Measurements from ENCODE around the gene PPP6R2.

The PPP6R2 gene

DNA sequence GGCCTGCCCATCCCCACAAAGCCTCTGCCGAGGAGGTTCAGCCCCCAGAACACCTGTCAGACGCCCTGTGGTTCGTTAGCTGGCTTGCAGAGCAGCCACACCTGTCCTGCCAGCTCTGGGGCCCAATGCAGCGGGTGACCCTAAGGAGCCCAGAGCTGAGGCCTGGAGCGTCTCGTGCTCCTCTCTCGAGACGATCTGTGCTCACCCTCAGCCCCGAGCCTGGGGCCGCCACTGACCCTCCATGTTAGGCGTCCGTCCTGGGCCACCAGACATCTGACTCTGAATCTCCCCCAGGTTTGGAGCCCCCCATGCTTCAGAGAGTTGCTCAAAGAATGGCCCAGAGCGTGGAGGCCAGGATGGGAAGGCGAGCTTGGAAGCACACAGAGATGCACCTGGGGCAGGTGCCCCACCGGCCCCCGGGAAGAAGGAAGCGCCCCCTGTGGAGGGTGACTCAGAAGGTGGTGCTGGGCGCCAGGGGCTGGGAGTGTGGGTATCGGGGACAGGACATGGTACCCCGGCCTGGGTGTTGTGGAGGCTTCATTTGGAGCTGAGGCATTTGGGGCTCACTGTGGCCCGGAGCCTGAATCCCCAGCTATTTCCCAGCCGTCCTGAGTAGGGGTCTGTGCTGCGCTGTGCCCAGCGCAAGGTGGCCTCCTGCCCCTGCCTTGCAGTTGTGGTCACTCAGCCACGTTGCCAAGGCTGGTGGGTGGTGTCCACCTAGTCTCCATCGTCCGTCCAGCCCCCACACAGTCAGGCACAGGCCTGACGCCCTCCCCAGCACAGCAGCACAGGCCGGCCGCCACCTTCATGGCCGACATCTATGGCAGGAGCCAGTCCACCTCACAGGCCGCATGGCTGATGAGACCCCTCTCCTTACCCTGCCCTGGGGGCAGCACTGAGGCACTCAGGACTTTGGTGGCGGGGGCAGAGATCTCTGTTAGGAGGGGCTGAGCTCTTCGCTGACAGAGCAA lies 95.5 kb downstream of the PPP6R2 start:
- TF ChIP-seq, protein P1, sequence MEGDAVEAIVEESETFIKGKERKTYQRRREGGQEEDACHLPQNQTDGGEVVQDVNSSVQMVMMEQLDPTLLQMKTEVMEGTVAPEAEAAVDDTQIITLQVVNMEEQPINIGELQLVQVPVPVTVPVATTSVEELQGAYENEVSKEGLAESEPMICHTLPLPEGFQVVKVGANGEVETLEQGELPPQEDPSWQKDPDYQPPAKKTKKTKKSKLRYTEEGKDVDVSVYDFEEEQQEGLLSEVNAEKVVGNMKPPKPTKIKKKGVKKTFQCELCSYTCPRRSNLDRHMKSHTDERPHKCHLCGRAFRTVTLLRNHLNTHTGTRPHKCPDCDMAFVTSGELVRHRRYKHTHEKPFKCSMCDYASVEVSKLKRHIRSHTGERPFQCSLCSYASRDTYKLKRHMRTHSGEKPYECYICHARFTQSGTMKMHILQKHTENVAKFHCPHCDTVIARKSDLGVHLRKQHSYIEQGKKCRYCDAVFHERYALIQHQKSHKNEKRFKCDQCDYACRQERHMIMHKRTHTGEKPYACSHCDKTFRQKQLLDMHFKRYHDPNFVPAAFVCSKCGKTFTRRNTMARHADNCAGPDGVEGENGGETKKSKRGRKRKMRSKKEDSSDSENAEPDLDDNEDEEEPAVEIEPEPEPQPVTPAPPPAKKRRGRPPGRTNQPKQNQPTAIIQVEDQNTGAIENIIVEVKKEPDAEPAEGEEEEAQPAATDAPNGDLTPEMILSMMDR (IDR thresholded peaks at IDR 0.05; ENCODE audit: low read depth, low read length), result no peak
- Histone ChIP-seq H3K36me3 (peaks cover 49% of the 10 kb centered on the region), H3K27ac (no peak overlapping the region), H3K27me3 (ENCODE audit: insufficient read depth, low read depth, severe bottlenecking) (no peaks in the 10 kb centered on the region), H3K4me3 (ENCODE audit: low read depth, low read length) (no peak overlapping the region), H3K9me3 (ENCODE audit: severe bottlenecking) (no peaks in the 10 kb centered on the region)
- DNase-seq, result no peak

DNA sequence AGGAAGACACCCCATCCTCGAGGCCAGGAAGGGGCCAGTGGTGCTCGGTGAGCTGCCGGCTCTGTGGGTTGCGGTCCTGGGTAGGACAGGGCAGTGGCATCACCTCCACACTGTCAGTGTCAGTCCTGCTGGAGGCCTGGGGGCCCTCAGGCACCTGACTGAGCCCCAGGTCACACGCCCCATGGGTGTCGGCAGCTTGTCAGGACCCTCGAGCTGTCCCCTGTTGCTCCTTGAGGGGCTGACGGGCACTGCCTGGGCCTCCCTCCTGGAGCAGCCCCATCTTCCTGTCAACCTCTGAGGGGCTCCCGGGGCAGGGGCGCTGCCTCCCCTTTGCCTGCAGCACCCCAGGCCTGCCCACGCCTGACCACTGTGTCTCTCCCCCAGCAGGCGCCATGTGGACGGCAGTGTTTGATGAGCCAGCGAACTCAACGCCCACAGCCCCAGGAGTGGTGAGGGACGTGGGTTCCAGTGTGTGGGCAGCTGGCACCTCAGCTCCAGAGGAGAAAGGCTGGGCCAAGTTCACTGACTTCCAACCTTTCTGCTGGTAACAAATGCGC lies 96.3 kb downstream of the PPP6R2 start:
- Histone ChIP-seq H3K36me3 (peaks cover 53% of the 10 kb centered on the region), H3K27me3 (ENCODE audit: insufficient read depth, low read depth, severe bottlenecking) (no peaks in the 10 kb centered on the region), H3K4me3 (ENCODE audit: low read depth, low read length) (no peak overlapping the region), H3K9me3 (ENCODE audit: severe bottlenecking) (no peaks in the 10 kb centered on the region), H3K27ac (no peak overlapping the region)
- DNase-seq, result no peak
- TF ChIP-seq, protein P1 (IDR thresholded peaks at IDR 0.05; ENCODE audit: low read depth, low read length), result no peak

DNA sequence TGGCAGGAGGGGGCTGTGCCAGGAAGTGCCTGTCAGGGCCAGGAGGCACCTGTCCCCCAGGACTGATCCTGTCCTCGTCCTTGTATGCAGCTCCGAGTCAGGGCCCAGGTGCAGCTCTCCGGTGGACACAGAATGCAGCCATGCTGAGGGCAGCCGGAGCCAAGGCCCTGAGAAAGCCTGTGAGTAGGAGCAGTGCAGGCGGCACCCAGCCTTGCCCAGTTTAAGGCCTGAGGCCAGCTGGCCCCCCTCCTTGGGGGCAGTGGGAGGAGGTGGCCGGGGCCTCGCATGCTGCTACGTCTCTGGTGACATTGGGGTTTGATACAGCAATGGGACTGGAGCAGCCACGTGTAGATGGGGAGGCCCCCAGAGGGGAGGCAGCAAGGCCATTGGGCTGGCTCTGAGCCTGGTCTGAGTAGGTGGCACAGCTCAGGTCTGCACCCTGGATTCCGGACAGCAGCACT lies 96.8 kb downstream of the PPP6R2 start:
- Histone ChIP-seq H3K27me3 (ENCODE audit: insufficient read depth, low read depth, severe bottlenecking) (no peaks in the 10 kb centered on the region), H3K27ac (no peak overlapping the region), H3K36me3 (peaks cover 55% of the 10 kb centered on the region), H3K9me3 (ENCODE audit: severe bottlenecking) (no peaks in the 10 kb centered on the region), H3K4me3 (ENCODE audit: low read depth, low read length) (no peak overlapping the region)
- DNase-seq, result no peak
- TF ChIP-seq, protein P1 (IDR thresholded peaks at IDR 0.05; ENCODE audit: low read depth, low read length), result no peak

DNA sequence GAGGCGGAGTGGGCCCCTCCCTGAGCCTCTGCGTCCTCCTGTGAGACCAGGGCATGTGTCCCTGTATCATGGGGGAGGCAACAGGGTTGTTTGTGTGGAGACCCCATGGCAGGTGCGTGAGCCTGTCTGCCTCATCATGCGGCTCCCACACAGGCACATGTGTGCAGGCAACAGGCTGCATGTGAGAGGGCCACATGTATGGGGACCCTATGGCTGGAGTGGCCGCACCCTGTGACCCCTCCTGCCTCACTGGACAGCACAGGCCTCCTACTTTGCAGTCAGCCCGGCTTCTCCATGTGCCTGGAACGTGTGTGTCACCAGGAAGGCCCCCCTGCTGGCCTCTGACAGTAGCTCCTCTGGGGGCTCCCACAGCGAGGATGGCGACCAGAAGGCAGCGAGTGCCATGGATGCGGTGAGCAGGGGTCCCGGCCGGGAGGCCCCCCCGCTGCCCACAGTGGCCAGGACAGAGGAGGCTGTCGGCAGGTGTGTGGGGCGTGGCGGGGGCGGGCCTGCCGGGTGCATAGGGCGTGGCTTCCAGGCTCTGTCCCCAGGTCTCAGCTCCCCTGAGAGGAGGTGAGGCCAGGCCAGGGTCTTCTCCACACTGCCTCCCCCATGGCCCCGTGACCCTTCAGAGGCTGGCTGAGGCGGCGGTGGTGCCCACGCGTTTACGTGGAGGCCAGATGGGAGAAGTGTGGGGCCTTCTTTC lies 97.6 kb downstream of the PPP6R2 start:
- H3K9me3 ChIP-seq (ENCODE audit: severe bottlenecking), result no peaks in the 10 kb centered on the region
- no peak for DNase-seq
- H3K27me3 ChIP-seq (ENCODE audit: insufficient read depth, low read depth, severe bottlenecking), result no peaks in the 10 kb centered on the region
- H3K4me3 ChIP-seq (ENCODE audit: low read depth, low read length), result no peak overlapping the region
- peaks cover 59% of the 10 kb centered on the region for H3K36me3 ChIP-seq
- H3K27ac ChIP-seq, result no peak overlapping the region
- TF ChIP-seq, protein P1 (IDR thresholded peaks at IDR 0.05; ENCODE audit: low read depth, low read length), result no peak

DNA sequence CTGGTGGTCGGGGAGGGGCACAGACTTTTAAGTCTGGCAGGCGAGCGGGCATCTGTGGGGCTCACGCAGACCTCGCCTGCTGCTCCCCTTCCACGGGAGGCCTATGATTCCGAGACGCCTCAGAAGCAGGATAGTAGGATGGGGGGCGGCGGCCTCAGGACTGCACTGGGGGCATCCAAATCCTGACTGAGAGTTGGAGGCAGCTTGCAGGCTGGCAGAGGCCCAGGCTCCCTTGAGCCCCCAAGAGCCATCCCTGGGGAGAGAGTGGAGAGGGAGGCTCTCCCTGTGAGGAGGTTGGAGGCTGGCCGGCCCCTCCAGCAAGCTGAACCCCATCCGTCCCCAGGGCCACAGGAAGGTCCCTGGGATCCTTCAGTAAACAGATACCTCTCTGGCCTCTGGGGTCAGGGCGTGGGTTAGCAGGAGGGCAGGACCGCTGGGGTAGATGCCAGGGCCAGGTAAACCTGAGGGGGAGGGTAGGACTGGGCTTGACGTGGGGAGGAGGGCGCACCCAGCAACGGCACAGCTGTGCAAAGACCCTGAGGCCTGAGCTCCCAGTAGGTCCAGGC lies 98.4 kb downstream of the PPP6R2 start:
- Histone ChIP-seq H3K4me3 (ENCODE audit: low read depth, low read length) (no peak overlapping the region), H3K9me3 (ENCODE audit: severe bottlenecking) (no peaks in the 10 kb centered on the region), H3K27me3 (ENCODE audit: insufficient read depth, low read depth, severe bottlenecking) (no peaks in the 10 kb centered on the region), H3K36me3 (peaks cover 65% of the 10 kb centered on the region), H3K27ac (no peak overlapping the region)
- TF ChIP-seq, protein P1 (IDR thresholded peaks at IDR 0.05; ENCODE audit: low read depth, low read length), result no peak
- DNase-seq, result no peak

Data from WERI-Rb-1 (cell line).